K562 (cell line): ENCODE data around the gene SERPIND1. TPM values are rescaled to one million over a fixed set of nuclear protein-coding genes. Genes with fewer than 3 reads are reported as not detected.
A peak's percentile ranks its signal among the peaks of the same experiment; 100 is the strongest.

ENCODE experiments used
- ETV5 ChIP-seq: sonication (generic); formaldehyde crosslinking; IDR thresholded peaks from 2 replicates; pipeline ENCODE4 v1.4.0; 2020; ENCODE audit warnings: low read depth, mild to moderate bottlenecking, missing genetic modification reagents
- polyA plus RNA-seq, 8 experiments: library from polyadenylated mRNA; depleted of rRNA in 4 of 8; stranded (reverse) in 5 of 8; unstranded in 3 of 8; fragments of >200 nt; fragmentation: Nextera tagmentation in 2 of 8; fragmentation: Illumina TruSeq in 1 of 8; extraction: Ambion mirVana in 2 of 8; extraction: Trizol in 1 of 8; gene quantifications; 2 replicates each; pipeline versions ENCODE4 v1.2.1 to v1.2.3, GENCODE V29; 2011 to 2014; ENCODE audit warnings: inconsistent platforms in 1 of 8, missing spikeins in 1 of 8
- total RNA-seq, 7 experiments: library from RNA; depleted of rRNA in 6 of 7; stranded (reverse); fragments of >200 nt in 6 of 7; fragmentation: Illumina TruSeq in 2 of 7; extraction: Trizol in 2 of 7; gene quantifications; 2 replicates each; pipeline versions ENCODE4 v1.2.1 to v1.2.3, GENCODE V29; 2011 to 2021; ENCODE audit warnings: low replicate concordance in 1 of 7
- TF ChIP-seq, protein P1 (sequence below): sonication (generic); formaldehyde crosslinking; IDR thresholded peaks from 2 replicates; pipeline ENCODE4 v1.4.0; 2020; ENCODE audit warnings: mild to moderate bottlenecking, missing genetic modification reagents
- TF ChIP-seq, protein P2 (sequence below), 2 experiments: fragments of 450-650 bp in 1 of 2; sonication (generic) in 1 of 2; formaldehyde crosslinking; conservative IDR thresholded peaks; 2 replicates each; pipeline versions ENCODE4 v1.4.0 to v1.8.1; 2020 to 2022; ENCODE audit warnings: mild to moderate bottlenecking in 1 of 2, missing genetic modification reagents in 1 of 2
- TF ChIP-seq, protein P3 (sequence below): fragments of 250-450 bp; sonication (Bioruptor Pico); IDR thresholded peaks from 2 replicates; pipeline ENCODE4 v1.8.0; 2022; ENCODE audit warnings: inconsistent platforms

The SERPIND1 gene
- total and polyA plus RNA-seq, 9 of the 15 experiments (the other 6 are each of a cell fraction or from before 2014, with no cell fraction given): 0.04 to 0.11 (median 0.09) TPM; not detected in 6

DNA sequence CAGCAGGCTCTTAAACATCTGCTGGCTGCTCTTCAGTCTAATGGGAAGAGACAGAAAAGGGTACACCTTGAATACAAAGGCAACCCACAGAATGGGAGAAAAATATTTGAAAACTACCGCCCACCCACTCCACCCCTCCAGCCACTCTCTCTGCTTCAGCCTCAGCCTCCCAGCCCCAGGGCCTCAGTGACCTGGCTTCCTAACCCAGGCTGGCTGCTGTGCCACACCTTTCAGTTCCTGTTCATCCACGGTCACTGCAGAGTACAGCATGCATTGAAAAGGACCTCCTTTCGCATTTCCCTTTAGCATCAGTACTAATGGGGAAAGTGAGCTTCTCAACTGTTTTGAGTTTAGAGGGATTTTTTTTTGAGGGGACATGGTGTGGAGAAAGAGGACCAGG is 28.8 kb upstream of the SERPIND1 start (continued):
- TF ChIP-seq, protein P1, sequence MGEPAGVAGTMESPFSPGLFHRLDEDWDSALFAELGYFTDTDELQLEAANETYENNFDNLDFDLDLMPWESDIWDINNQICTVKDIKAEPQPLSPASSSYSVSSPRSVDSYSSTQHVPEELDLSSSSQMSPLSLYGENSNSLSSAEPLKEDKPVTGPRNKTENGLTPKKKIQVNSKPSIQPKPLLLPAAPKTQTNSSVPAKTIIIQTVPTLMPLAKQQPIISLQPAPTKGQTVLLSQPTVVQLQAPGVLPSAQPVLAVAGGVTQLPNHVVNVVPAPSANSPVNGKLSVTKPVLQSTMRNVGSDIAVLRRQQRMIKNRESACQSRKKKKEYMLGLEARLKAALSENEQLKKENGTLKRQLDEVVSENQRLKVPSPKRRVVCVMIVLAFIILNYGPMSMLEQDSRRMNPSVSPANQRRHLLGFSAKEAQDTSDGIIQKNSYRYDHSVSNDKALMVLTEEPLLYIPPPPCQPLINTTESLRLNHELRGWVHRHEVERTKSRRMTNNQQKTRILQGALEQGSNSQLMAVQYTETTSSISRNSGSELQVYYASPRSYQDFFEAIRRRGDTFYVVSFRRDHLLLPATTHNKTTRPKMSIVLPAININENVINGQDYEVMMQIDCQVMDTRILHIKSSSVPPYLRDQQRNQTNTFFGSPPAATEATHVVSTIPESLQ (CRISPR knock-in tag): no peak
- TF ChIP-seq ETV5 (CRISPR knock-in tag): 0 out of 2 replicates have a peak, but pooled peaks have one; percentile 47
- TF ChIP-seq, protein P2, sequence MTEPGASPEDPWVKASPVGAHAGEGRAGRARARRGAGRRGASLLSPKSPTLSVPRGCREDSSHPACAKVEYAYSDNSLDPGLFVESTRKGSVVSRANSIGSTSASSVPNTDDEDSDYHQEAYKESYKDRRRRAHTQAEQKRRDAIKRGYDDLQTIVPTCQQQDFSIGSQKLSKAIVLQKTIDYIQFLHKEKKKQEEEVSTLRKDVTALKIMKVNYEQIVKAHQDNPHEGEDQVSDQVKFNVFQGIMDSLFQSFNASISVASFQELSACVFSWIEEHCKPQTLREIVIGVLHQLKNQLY (CRISPR knock-in tag; conservative IDR thresholded peaks at IDR 0.05): peak in 1 of 2 experiments; percentile 83; a peak in 1 of 4 replicates
- TF ChIP-seq, protein P3, sequence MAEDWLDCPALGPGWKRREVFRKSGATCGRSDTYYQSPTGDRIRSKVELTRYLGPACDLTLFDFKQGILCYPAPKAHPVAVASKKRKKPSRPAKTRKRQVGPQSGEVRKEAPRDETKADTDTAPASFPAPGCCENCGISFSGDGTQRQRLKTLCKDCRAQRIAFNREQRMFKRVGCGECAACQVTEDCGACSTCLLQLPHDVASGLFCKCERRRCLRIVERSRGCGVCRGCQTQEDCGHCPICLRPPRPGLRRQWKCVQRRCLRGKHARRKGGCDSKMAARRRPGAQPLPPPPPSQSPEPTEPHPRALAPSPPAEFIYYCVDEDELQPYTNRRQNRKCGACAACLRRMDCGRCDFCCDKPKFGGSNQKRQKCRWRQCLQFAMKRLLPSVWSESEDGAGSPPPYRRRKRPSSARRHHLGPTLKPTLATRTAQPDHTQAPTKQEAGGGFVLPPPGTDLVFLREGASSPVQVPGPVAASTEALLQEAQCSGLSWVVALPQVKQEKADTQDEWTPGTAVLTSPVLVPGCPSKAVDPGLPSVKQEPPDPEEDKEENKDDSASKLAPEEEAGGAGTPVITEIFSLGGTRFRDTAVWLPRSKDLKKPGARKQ (CRISPR knock-in tag): no peak
